Endothelial cell of umbilical vein (primary cell): Measurements from ENCODE around the gene POU1F1.

Source experiments
- EZH2 ChIP-seq: IDR thresholded peaks from 2 replicates; pipeline ENCODE4 v1.6.1; 2012; ENCODE audit warnings: borderline replicate concordance, low read depth, mild to moderate bottlenecking, moderate library complexity, low read length, inconsistent platforms; ENCODE audit not compliant: severe bottlenecking
- FOS ChIP-seq: IDR thresholded peaks from 2 replicates; pipeline ENCODE4 v1.6.1; 2011; ENCODE audit warnings: mild to moderate bottlenecking, low read length, moderate library complexity, borderline replicate concordance; ENCODE audit not compliant: insufficient read depth
- POLR2A ChIP-seq: IDR thresholded peaks from 2 replicates; pipeline ENCODE4 v1.6.1; 2012; ENCODE audit warnings: low read depth, mild to moderate bottlenecking, control low read depth, low read length
- POLR2AphosphoS5 ChIP-seq: IDR thresholded peaks from 2 replicates; pipeline ENCODE4 v1.6.1; 2012; ENCODE audit warnings: low read depth, mild to moderate bottlenecking, control low read depth, low read length, moderate library complexity; ENCODE audit not compliant: insufficient read depth
- TF ChIP-seq, protein P1 (sequence below), 2 donors: IDR thresholded peaks; 1 replicate in 1 of 2; 2 replicates in 1 of 2; pipeline ENCODE4 v1.5.1; 2011; ENCODE audit warnings: low read length in 2 of 2, mild to moderate bottlenecking in 2 of 2, moderate library complexity in 2 of 2, control low read depth in 1 of 2, inconsistent platforms in 1 of 2, low read depth in 1 of 2; ENCODE audit not compliant: insufficient read depth in 1 of 2; ENCODE audit errors: extremely low read depth in 1 of 2
- TF ChIP-seq, protein P2 (sequence below): IDR thresholded peaks from 2 replicates; pipeline ENCODE4 v1.6.1; 2011; ENCODE audit not compliant: insufficient read depth, insufficient read length

DNA sequence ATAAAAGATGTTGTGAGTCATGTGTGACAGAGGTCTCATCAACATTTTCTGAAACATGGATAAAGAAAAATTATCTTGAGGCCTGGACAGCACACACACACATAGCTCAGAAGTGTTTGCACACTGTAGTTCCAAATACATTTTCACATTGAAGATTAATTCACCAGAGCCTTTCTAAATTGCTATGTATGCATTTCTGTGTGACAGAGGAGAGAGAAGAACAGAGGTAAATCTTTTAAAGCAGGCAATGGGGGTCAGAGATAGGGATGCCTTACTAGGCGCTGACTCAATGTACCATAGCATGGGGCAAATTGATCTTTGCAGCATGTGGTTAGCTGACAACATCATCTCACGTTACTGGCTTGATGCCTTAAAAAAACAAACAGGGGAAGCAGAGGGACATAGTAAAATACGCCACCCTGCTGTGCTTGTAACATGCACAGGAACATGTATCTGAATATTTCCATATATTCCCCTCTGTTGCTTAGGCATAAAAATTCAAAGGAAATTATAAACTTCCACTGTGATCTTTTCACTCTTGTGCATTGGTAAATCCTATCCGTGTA is 7.7 kb downstream of the POU1F1 start:
- no peak for TF ChIP-seq POLR2A
- no peak for TF ChIP-seq EZH2
- TF ChIP-seq, protein P1, sequence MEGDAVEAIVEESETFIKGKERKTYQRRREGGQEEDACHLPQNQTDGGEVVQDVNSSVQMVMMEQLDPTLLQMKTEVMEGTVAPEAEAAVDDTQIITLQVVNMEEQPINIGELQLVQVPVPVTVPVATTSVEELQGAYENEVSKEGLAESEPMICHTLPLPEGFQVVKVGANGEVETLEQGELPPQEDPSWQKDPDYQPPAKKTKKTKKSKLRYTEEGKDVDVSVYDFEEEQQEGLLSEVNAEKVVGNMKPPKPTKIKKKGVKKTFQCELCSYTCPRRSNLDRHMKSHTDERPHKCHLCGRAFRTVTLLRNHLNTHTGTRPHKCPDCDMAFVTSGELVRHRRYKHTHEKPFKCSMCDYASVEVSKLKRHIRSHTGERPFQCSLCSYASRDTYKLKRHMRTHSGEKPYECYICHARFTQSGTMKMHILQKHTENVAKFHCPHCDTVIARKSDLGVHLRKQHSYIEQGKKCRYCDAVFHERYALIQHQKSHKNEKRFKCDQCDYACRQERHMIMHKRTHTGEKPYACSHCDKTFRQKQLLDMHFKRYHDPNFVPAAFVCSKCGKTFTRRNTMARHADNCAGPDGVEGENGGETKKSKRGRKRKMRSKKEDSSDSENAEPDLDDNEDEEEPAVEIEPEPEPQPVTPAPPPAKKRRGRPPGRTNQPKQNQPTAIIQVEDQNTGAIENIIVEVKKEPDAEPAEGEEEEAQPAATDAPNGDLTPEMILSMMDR (IDR thresholded peaks at IDR 0.05; ENCODE audit: extremely low read depth in 1 of 2, insufficient read depth in 1 of 2, low read depth in 1 of 2, low read length in 2 of 2) = no peak
- TF ChIP-seq, protein P2, sequence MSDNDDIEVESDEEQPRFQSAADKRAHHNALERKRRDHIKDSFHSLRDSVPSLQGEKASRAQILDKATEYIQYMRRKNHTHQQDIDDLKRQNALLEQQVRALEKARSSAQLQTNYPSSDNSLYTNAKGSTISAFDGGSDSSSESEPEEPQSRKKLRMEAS = no peak
- TF ChIP-seq POLR2AphosphoS5 = no peak
- TF ChIP-seq FOS = no peak
